NT2/D1 (cell line): ENCODE data around the gene CDC14A.

Experiments used
- DNase-seq: peaks from one replicate; pipeline ENCODE4 v3.0.0-alpha.2; 2011; ENCODE audit warnings: low read depth, low spot score
- H3K27me3 ChIP-seq: 2 replicates; pipeline ENCODE4 v1.6.0; 2011; ENCODE audit warnings: mild to moderate bottlenecking; ENCODE audit not compliant: insufficient read length, insufficient read depth
- H3K36me3 ChIP-seq: 2 replicates; pipeline ENCODE4 v1.6.1; 2011; ENCODE audit warnings: mild to moderate bottlenecking, low read length, mixed read lengths; ENCODE audit not compliant: insufficient read depth, insufficient read length
- H3K4me1 ChIP-seq: 2 replicates; pipeline ENCODE4 v1.5.1; 2011; ENCODE audit not compliant: insufficient read depth, insufficient read length
- H3K4me3 ChIP-seq: 2 replicates; pipeline ENCODE4 v1.5.1; 2011; ENCODE audit warnings: low read depth; ENCODE audit not compliant: insufficient read length
- H3K9ac ChIP-seq: 2 replicates; pipeline ENCODE4 v1.6.0; 2011; ENCODE audit warnings: low read depth; ENCODE audit not compliant: insufficient read length
- H3K9me3 ChIP-seq: 2 replicates; pipeline ENCODE4 v1.5.1; 2011; ENCODE audit warnings: mild to moderate bottlenecking, low read length; ENCODE audit not compliant: insufficient read depth
- SUZ12 ChIP-seq: IDR thresholded peaks from 2 replicates; pipeline ENCODE4 v1.6.1; 2011; ENCODE audit not compliant: insufficient read length, insufficient read depth; ENCODE audit errors: extremely low read depth
- YY1 ChIP-seq: IDR thresholded peaks from 2 replicates; pipeline ENCODE4 v1.6.1; 2011; ENCODE audit not compliant: insufficient read length, insufficient read depth
- ZNF274 ChIP-seq: IDR thresholded peaks from 2 replicates; pipeline ENCODE4 v1.6.1; 2011; ENCODE audit warnings: mild to moderate bottlenecking, low read depth, low read length

CDC14A gene

GRCh38 chr1:100476735-100477290 is 124.5 kb downstream of the CDC14A start:
- Histone ChIP-seq H3K4me3 (no peak overlapping the region), H3K4me1 (no peaks in the 10 kb centered on the region), H3K27me3 (no peaks in the 10 kb centered on the region), H3K36me3 (peaks cover 4% of the 10 kb centered on the region), H3K9ac (no peak overlapping the region), H3K9me3 (no peaks in the 10 kb centered on the region)
- no peak for DNase-seq
- no peak for TF ChIP-seq YY1
- no peak for TF ChIP-seq ZNF274
- no peak for TF ChIP-seq SUZ12

- peaks cover 4% of the 10 kb centered on the region for H3K36me3 ChIP-seq
- no peaks in the 10 kb centered on the region for H3K9me3 ChIP-seq
- no peak for DNase-seq
- H3K27me3 ChIP-seq: no peaks in the 10 kb centered on the region
- no peak for TF ChIP-seq YY1
- TF ChIP-seq ZNF274: no peak
- no peak for TF ChIP-seq SUZ12
- no peak overlapping the region for H3K9ac ChIP-seq
- H3K4me1 ChIP-seq: no peaks in the 10 kb centered on the region
- no peak overlapping the region for H3K4me3 ChIP-seq
Measured at GRCh38 chr1:100478816-100479215, 126.5 kb downstream of the CDC14A start.

GRCh38 chr1:100479620-100480338 is 127.5 kb downstream of the CDC14A start:
- Histone ChIP-seq H3K4me1 (no peaks in the 10 kb centered on the region), H3K4me3 (no peak overlapping the region), H3K27me3 (no peaks in the 10 kb centered on the region), H3K9ac (no peak overlapping the region), H3K9me3 (no peaks in the 10 kb centered on the region), H3K36me3 (peaks cover 4% of the 10 kb centered on the region)
- no peak for DNase-seq
- no peak for TF ChIP-seq ZNF274
- no peak for TF ChIP-seq YY1
- TF ChIP-seq SUZ12: no peak

GRCh38 chr1:100481303-100481702 is 129.0 kb downstream of the CDC14A start:
- Histone ChIP-seq H3K4me3 (no peak overlapping the region), H3K9me3 (no peaks in the 10 kb centered on the region), H3K27me3 (no peaks in the 10 kb centered on the region), H3K4me1 (no peaks in the 10 kb centered on the region), H3K9ac (no peak overlapping the region), H3K36me3 (peaks cover 4% of the 10 kb centered on the region)
- no peak for DNase-seq
- TF ChIP-seq ZNF274 (no peak), YY1 (no peak), SUZ12 (no peak)

- no peak overlapping the region for H3K9ac ChIP-seq
- no peaks in the 10 kb centered on the region for H3K9me3 ChIP-seq
- no peaks in the 10 kb centered on the region for H3K27me3 ChIP-seq
- TF ChIP-seq ZNF274: no peak
- TF ChIP-seq YY1: no peak
- TF ChIP-seq SUZ12: no peak
- no peak for DNase-seq
- H3K4me1 ChIP-seq: no peaks in the 10 kb centered on the region
- H3K36me3 ChIP-seq: peaks cover 4% of the 10 kb centered on the region
- H3K4me3 ChIP-seq: no peak overlapping the region
Measured at GRCh38 chr1:100482167-100482566, 129.9 kb downstream of the CDC14A start.

GRCh38 chr1:100482748-100483147 is 130.4 kb downstream of the CDC14A start:
- H3K4me1 ChIP-seq: no peaks in the 10 kb centered on the region
- no peak overlapping the region for H3K4me3 ChIP-seq
- no peaks in the 10 kb centered on the region for H3K27me3 ChIP-seq
- H3K9ac ChIP-seq: no peak overlapping the region
- DNase-seq: no peak
- H3K9me3 ChIP-seq: no peaks in the 10 kb centered on the region
- TF ChIP-seq SUZ12 (no peak), YY1 (no peak), ZNF274 (no peak)
- peaks cover 4% of the 10 kb centered on the region for H3K36me3 ChIP-seq

- H3K9ac ChIP-seq: no peak overlapping the region
- no peaks in the 10 kb centered on the region for H3K4me1 ChIP-seq
- H3K36me3 ChIP-seq: peaks cover 4% of the 10 kb centered on the region
- H3K4me3 ChIP-seq: no peak overlapping the region
- DNase-seq: no peak
- no peaks in the 10 kb centered on the region for H3K27me3 ChIP-seq
- TF ChIP-seq SUZ12 (no peak), ZNF274 (no peak), YY1 (no peak)
- H3K9me3 ChIP-seq: no peaks in the 10 kb centered on the region
Measured at GRCh38 chr1:100483230-100483629, 130.9 kb downstream of the CDC14A start.

GRCh38 chr1:100485855-100486258 is 133.6 kb downstream of the CDC14A start:
- H3K9ac ChIP-seq: no peak overlapping the region
- no peaks in the 10 kb centered on the region for H3K4me1 ChIP-seq
- peaks cover 3% of the 10 kb centered on the region for H3K36me3 ChIP-seq
- H3K4me3 ChIP-seq: no peak overlapping the region
- H3K9me3 ChIP-seq: no peaks in the 10 kb centered on the region
- no peak for DNase-seq
- TF ChIP-seq YY1 (no peak), SUZ12 (no peak), ZNF274 (no peak)
- no peaks in the 10 kb centered on the region for H3K27me3 ChIP-seq
